SIG-M5 treated with dmso at 0.1 percent for 504 hours (cell line): ENCODE measurements around the gene TOMM5.
"Not testable (repeated sequence)": the region's sequence is repeated elsewhere in the genome, so short reads cannot be mapped to it uniquely, and the experiment has no call there.

Experiments used
- DNase-seq: peaks from one replicate; lab custom pipeline; 2025; ENCODE audit not compliant: unreplicated experiment; lab: John Stamatoyannopoulos, UW

TOMM5 gene

GRCh38 chr9:37611961-37612360 lies 19.6 kb upstream of the TOMM5 start:
- no peak for DNase-seq

GRCh38 chr9:37611014-37611413 lies 18.6 kb upstream of the TOMM5 start:
- DNase-seq = no peak

GRCh38 chr9:37609735-37610397 lies 17.5 kb upstream of the TOMM5 start:
- no peak for DNase-seq

GRCh38 chr9:37608250-37608649 lies 15.9 kb upstream of the TOMM5 start:
- no peak for DNase-seq

GRCh38 chr9:37604296-37604695 lies 11.9 kb upstream of the TOMM5 start:
- DNase-seq = no peak

- no peak for DNase-seq
Measured at GRCh38 chr9:37602817-37603216, 10.4 kb upstream of the TOMM5 start.

- not testable (repeated sequence) for DNase-seq
Measured at GRCh38 chr9:37602061-37602460, 9.7 kb upstream of the TOMM5 start.

- DNase-seq = no peak
Measured at GRCh38 chr9:37596504-37596903, 4.1 kb upstream of the TOMM5 start.

- DNase-seq = no peak
Measured at GRCh38 chr9:37593883-37594448, 1.6 kb upstream of the TOMM5 start.

- DNase-seq = no peak
Measured at GRCh38 chr9:37587521-37587920, 4.9 kb downstream of the TOMM5 start.

GRCh38 chr9:37583522-37584121 lies 8.8 kb downstream of the TOMM5 start:
- DNase-seq = no peak

GRCh38 chr9:37582548-37583157 lies 9.7 kb downstream of the TOMM5 start:
- DNase-seq = peak; percentile 47

- no peak for DNase-seq
Measured at GRCh38 chr9:37575921-37576721, 16.3 kb downstream of the TOMM5 start, which contains the start of gene FBXO10. FBXO10 (minus strand) TSS chr9:37576380; CDS start chr9:37541768, 34,612 bp downstream.

- no peak for DNase-seq
Measured at GRCh38 chr9:37575511-37575914, 16.9 kb downstream of the TOMM5 start.

GRCh38 chr9:37575001-37575400 lies 17.4 kb downstream of the TOMM5 start:
- DNase-seq = no peak

GRCh38 chr9:37574241-37574721 lies 18.1 kb downstream of the TOMM5 start:
- DNase-seq = peak; percentile 31

GRCh38 chr9:37571282-37571681 lies 21.1 kb downstream of the TOMM5 start:
- no peak for DNase-seq

- no peak for DNase-seq
Measured at GRCh38 chr9:37566716-37567115, 25.7 kb downstream of the TOMM5 start.

- DNase-seq = no peak
Measured at GRCh38 chr9:37565661-37566618, 26.5 kb downstream of the TOMM5 start.

GRCh38 chr9:37564916-37565315 lies 27.5 kb downstream of the TOMM5 start:
- no peak for DNase-seq
